Liver (tissue), 3 donors: Measurements from ENCODE around the gene LYRM4.

Source experiments
- ATF3 ChIP-seq: IDR thresholded peaks from 2 replicates; pipeline ENCODE4 v1.6.1; 2016; ENCODE audit warnings: antibody characterized with exemption
- CTCF ChIP-seq: fragments of 150-350 bp; IDR thresholded peaks from 2 replicates; pipeline ENCODE4 v1.5.1; 2017; ENCODE audit warnings: improper control_type of control experiment, low read depth, low read length; ENCODE audit not compliant: missing input control
- FOXA1 ChIP-seq: IDR thresholded peaks from 2 replicates; pipeline ENCODE4 v1.6.1; 2016; ENCODE audit warnings: antibody characterized with exemption
- GABPA ChIP-seq, 2 donors: IDR thresholded peaks in 1 of 2; conservative IDR thresholded peaks in 1 of 2; 2 replicates each; pipeline ENCODE4 v1.6.1; 2016; ENCODE audit warnings: antibody characterized with exemption in 2 of 2, mild to moderate bottlenecking in 1 of 2, moderate library complexity in 1 of 2
- HNF4G ChIP-seq: IDR thresholded peaks from 2 replicates; pipeline ENCODE4 v1.6.1; 2016; ENCODE audit warnings: antibody characterized with exemption
- JUND ChIP-seq, 2 donors: IDR thresholded peaks; 2 replicates each; pipeline ENCODE4 v1.6.1; 2016; ENCODE audit warnings: antibody characterized with exemption in 2 of 2
- MAX ChIP-seq: IDR thresholded peaks from 2 replicates; pipeline ENCODE4 v1.6.1; 2016; ENCODE audit warnings: antibody characterized with exemption
- ZBTB33 ChIP-seq: IDR thresholded peaks from 2 replicates; pipeline ENCODE4 v1.6.1; 2016; ENCODE audit warnings: antibody characterized with exemption
- donor health status: healthy.
- donor health status: healthy.

GRCh38 chr6:5174756-5175549 is 85.8 kb downstream of the LYRM4 start:
- no peak for TF ChIP-seq CTCF
- TF ChIP-seq JUND (IDR thresholded peaks at IDR 0.05), result no peak
- no peak for TF ChIP-seq FOXA1
- no peak for TF ChIP-seq GABPA (IDR thresholded peaks at IDR 0.05 in 1 of 2, conservative IDR thresholded peaks at IDR 0.05 in 1 of 2)
- TF ChIP-seq HNF4G, result no peak
- no peak for TF ChIP-seq ATF3
- TF ChIP-seq ZBTB33, result no peak
- no peak for TF ChIP-seq MAX
